HepG2 (cell line): ENCODE measurements around the gene WNT3A. TPM values are rescaled to one million over a fixed set of nuclear protein-coding genes. Genes with fewer than 3 reads are reported as not detected.

Experiments used
- CBFB ChIP-seq: sonication (generic); formaldehyde crosslinking; IDR thresholded peaks from 2 replicates; pipeline ENCODE4 v1.4.0; 2020; ENCODE audit warnings: missing genetic modification reagents
- DNMT1 ChIP-seq: sonication (generic); formaldehyde crosslinking; IDR thresholded peaks from 2 replicates; pipeline ENCODE4 v1.5.1; 2020; ENCODE audit warnings: mild to moderate bottlenecking, missing genetic modification reagents
- GFI1 ChIP-seq: sonication (generic); formaldehyde crosslinking; IDR thresholded peaks from 2 replicates; pipeline ENCODE4 v1.5.0; 2020; ENCODE audit warnings: missing genetic modification reagents, mild to moderate bottlenecking, borderline replicate concordance
- HNRNPL ChIP-seq: fragments of 200-400 bp; formaldehyde crosslinking; IDR thresholded peaks from 2 replicates; pipeline ENCODE4 v1.6.1; 2017; ENCODE audit warnings: mild to moderate bottlenecking, low read depth, low read length
- NFE2 ChIP-seq: sonication (generic); formaldehyde crosslinking; IDR thresholded peaks from 2 replicates; pipeline ENCODE4 v1.4.0; 2020; ENCODE audit warnings: missing genetic modification reagents
- ZBTB49 ChIP-seq: sonication (generic); formaldehyde crosslinking; IDR thresholded peaks from 2 replicates; pipeline ENCODE4 v1.4.0; 2020; ENCODE audit warnings: missing genetic modification reagents, borderline replicate concordance
- ZMAT5 ChIP-seq: sonication (generic); formaldehyde crosslinking; IDR thresholded peaks from 2 replicates; pipeline ENCODE4 v1.5.0; 2020; ENCODE audit warnings: mild to moderate bottlenecking, low read depth, missing genetic modification reagents, borderline replicate concordance
- ZNF510 ChIP-seq: sonication (generic); formaldehyde crosslinking; IDR thresholded peaks from 2 replicates; pipeline ENCODE4 v1.4.0; 2020; ENCODE audit warnings: low read depth, mild to moderate bottlenecking, missing genetic modification reagents
- ZNF543 ChIP-seq: sonication (generic); formaldehyde crosslinking; IDR thresholded peaks from 2 replicates; pipeline ENCODE4 v1.4.0; 2020; ENCODE audit warnings: mild to moderate bottlenecking, missing genetic modification reagents
- ZNF687 ChIP-seq: sonication (generic); formaldehyde crosslinking; IDR thresholded peaks from 2 replicates; pipeline ENCODE4 v1.5.1; 2020; ENCODE audit warnings: mild to moderate bottlenecking, missing genetic modification reagents, moderate library complexity
- ZNF883 ChIP-seq: sonication (generic); formaldehyde crosslinking; IDR thresholded peaks from 2 replicates; pipeline ENCODE4 v1.5.1; 2020; ENCODE audit warnings: mild to moderate bottlenecking, missing genetic modification reagents; ENCODE audit errors: not compliant biosample characterization
- polyA plus RNA-seq, 8 experiments: library from polyadenylated mRNA; depleted of rRNA in 3 of 8; stranded (reverse) in 7 of 8; unstranded in 1 of 8; fragments of >200 nt; fragmentation: Illumina TruSeq in 4 of 8; extraction: Trizol in 4 of 8; gene quantifications; 2 replicates each; pipeline versions ENCODE4 v1.2.1 to v1.2.3, GENCODE V29; 2011 to 2016; ENCODE audit warnings: low read depth in 4 of 8, missing spikeins in 1 of 8, mixed read lengths in 1 of 8; ENCODE audit not compliant: insufficient read depth in 1 of 8
- total RNA-seq, 5 experiments: library from RNA; depleted of rRNA; stranded (reverse); fragments of >200 nt; fragmentation: Illumina TruSeq; extraction: Trizol; gene quantifications; 2 replicates each; pipeline ENCODE4 v1.2.3, GENCODE V29; 2016; ENCODE audit warnings: low read depth in 1 of 5
- TF ChIP-seq, protein P1 (sequence below): sonication (generic); formaldehyde crosslinking; IDR thresholded peaks from 2 replicates; pipeline ENCODE4 v1.4.0; 2020; ENCODE audit warnings: missing genetic modification reagents
- TF ChIP-seq, protein P2 (sequence below): sonication (generic); formaldehyde crosslinking; IDR thresholded peaks from 2 replicates; pipeline ENCODE4 v1.4.0; 2020; ENCODE audit warnings: missing genetic modification reagents

WNT3A gene
- total and polyA plus RNA-seq, 2 of the 13 experiments (the other 11 are each of a cell fraction or from before 2014, with no cell fraction given) = not detected

GRCh38 chr1:228110556-228110955, 103.8 kb downstream of the WNT3A start (continued):
- TF ChIP-seq ZNF687 (CRISPR knock-in tag) (no peak), ZNF883 (CRISPR knock-in tag) (no peak), ZBTB49 (CRISPR knock-in tag) (no peak), HNRNPL (no peak), ZNF543 (CRISPR knock-in tag) (no peak), CBFB (CRISPR knock-in tag) (no peak), ZMAT5 (no peak), DNMT1 (CRISPR knock-in tag) (no peak), ZNF510 (CRISPR knock-in tag) (no peak), GFI1 (CRISPR knock-in tag) (no peak), NFE2 (CRISPR knock-in tag) (no peak)
- TF ChIP-seq, protein P1, sequence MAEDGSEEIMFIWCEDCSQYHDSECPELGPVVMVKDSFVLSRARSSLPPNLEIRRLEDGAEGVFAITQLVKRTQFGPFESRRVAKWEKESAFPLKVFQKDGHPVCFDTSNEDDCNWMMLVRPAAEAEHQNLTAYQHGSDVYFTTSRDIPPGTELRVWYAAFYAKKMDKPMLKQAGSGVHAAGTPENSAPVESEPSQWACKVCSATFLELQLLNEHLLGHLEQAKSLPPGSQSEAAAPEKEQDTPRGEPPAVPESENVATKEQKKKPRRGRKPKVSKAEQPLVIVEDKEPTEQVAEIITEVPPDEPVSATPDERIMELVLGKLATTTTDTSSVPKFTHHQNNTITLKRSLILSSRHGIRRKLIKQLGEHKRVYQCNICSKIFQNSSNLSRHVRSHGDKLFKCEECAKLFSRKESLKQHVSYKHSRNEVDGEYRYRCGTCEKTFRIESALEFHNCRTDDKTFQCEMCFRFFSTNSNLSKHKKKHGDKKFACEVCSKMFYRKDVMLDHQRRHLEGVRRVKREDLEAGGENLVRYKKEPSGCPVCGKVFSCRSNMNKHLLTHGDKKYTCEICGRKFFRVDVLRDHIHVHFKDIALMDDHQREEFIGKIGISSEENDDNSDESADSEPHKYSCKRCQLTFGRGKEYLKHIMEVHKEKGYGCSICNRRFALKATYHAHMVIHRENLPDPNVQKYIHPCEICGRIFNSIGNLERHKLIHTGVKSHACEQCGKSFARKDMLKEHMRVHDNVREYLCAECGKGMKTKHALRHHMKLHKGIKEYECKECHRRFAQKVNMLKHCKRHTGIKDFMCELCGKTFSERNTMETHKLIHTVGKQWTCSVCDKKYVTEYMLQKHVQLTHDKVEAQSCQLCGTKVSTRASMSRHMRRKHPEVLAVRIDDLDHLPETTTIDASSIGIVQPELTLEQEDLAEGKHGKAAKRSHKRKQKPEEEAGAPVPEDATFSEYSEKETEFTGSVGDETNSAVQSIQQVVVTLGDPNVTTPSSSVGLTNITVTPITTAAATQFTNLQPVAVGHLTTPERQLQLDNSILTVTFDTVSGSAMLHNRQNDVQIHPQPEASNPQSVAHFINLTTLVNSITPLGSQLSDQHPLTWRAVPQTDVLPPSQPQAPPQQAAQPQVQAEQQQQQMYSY = no peak
- TF ChIP-seq, protein P2, sequence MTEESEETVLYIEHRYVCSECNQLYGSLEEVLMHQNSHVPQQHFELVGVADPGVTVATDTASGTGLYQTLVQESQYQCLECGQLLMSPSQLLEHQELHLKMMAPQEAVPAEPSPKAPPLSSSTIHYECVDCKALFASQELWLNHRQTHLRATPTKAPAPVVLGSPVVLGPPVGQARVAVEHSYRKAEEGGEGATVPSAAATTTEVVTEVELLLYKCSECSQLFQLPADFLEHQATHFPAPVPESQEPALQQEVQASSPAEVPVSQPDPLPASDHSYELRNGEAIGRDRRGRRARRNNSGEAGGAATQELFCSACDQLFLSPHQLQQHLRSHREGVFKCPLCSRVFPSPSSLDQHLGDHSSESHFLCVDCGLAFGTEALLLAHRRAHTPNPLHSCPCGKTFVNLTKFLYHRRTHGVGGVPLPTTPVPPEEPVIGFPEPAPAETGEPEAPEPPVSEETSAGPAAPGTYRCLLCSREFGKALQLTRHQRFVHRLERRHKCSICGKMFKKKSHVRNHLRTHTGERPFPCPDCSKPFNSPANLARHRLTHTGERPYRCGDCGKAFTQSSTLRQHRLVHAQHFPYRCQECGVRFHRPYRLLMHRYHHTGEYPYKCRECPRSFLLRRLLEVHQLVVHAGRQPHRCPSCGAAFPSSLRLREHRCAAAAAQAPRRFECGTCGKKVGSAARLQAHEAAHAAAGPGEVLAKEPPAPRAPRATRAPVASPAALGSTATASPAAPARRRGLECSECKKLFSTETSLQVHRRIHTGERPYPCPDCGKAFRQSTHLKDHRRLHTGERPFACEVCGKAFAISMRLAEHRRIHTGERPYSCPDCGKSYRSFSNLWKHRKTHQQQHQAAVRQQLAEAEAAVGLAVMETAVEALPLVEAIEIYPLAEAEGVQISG (CRISPR knock-in tag) = 0 out of 2 replicates have a peak, but pooled peaks have one; percentile 8
